ENCODE data around the gene SLAMF8. TPM values are rescaled to one million over a fixed set of nuclear protein-coding genes. Genes with fewer than 3 reads are reported as not detected.
A peak's percentile ranks its signal among the peaks of the same experiment; 100 is the strongest.

Gene SLAMF8
- total RNA-seq, 1 experiment from 2014 or later = not detected

GRCh38 chr1:159872891-159873290, 46.2 kb downstream of the SLAMF8 start:
- Histone ChIP-seq H3K23ac (ENCODE audit: insufficient read length, low read depth, low read length) (no peak overlapping the region), H2BK20ac (ENCODE audit: low read depth, low read length, poor library complexity, severe bottlenecking) (no peak overlapping the region), H3K79me2 (ENCODE audit: insufficient read depth, low read length) (no peaks in the 10 kb centered on the region), H3K4me1 (ENCODE audit: insufficient read depth, low read length) (no peaks in the 10 kb centered on the region), H3K9ac (ENCODE audit: extremely low read depth, insufficient read length, low read length) (no peak overlapping the region), H3K56ac (ENCODE audit: insufficient read length, low read depth, low read length) (no peak overlapping the region), H4K5ac (ENCODE audit: insufficient read length, low read depth, low read length) (no peak overlapping the region), H2BK12ac (ENCODE audit: insufficient read length, low read depth, low read length) (no peak overlapping the region), H3K27me3 (ENCODE audit: insufficient read depth, low read length) (no peaks in the 10 kb centered on the region), H3K27ac (ENCODE audit: insufficient read length, low read depth, low read length) (no peak overlapping the region), H2AFZ (ENCODE audit: low read length) (no peak overlapping the region), H3K18ac (ENCODE audit: insufficient read length, low read depth, low read length) (no peak overlapping the region), H4K20me1 (ENCODE audit: control insufficient read depth, insufficient read depth, insufficient read length) (no peaks in the 10 kb centered on the region), H2BK15ac (ENCODE audit: low read depth, low read length) (no peak overlapping the region), H3K79me1 (ENCODE audit: insufficient read depth, low read depth, low read length, poor library complexity, severe bottlenecking) (no peaks in the 10 kb centered on the region), H3K14ac (ENCODE audit: insufficient read depth, low read length) (no peak overlapping the region), H3K4me2 (ENCODE audit: insufficient read depth, insufficient read length, low read length) (no peak overlapping the region), H4K8ac (replicated peaks; ENCODE audit: insufficient read length, low read depth, low read length) (no peak overlapping the region), H3T11ph (ENCODE audit: low read length) (no peak overlapping the region), H3K9me3 (ENCODE audit: control insufficient read depth, low read depth, low read length) (no peaks in the 10 kb centered on the region), H3K23me2 (ENCODE audit: insufficient read length, low read depth, low read length, poor library complexity, severe bottlenecking) (no peaks in the 10 kb centered on the region), H2BK5ac (ENCODE audit: insufficient read length, low read length) (no peak overlapping the region), H4K91ac (ENCODE audit: insufficient read length, low read depth, low read length) (no peak overlapping the region), H3K4ac (ENCODE audit: low read depth, low read length) (no peak overlapping the region; the same call in 1 of the 2 replicates), H2BK120ac (ENCODE audit: low read depth, low read length, poor library complexity, severe bottlenecking) (no peak overlapping the region), H2AK5ac (ENCODE audit: insufficient read length, low read length) (no peak overlapping the region)
- WGBS (ENCODE audit: extremely low coverage, insufficient read length, low lambda C conversion rate) = no CpG with 5 or more reads among the region's 15 CpGs
- peaks cover 6 to 12% of the 10 kb centered on the region in 2 experiments for H3K4me1 Mint-ChIP-seq
- no peaks in the 10 kb centered on the region for H3K9me3 Mint-ChIP-seq
- peak overlapping the region in 1 of 3 experiments; percentile 71; a peak in 1 of 7 replicates for H3K27ac Mint-ChIP-seq
- no peak for TF ChIP-seq CTCF (conservative IDR thresholded peaks at IDR 0.05)
- H3K36me3 Mint-ChIP-seq (ENCODE audit: insufficient read depth in 1 of 3, low read depth in 3 of 3) = peaks cover 0 to 2% (median 0%) of the 10 kb centered on the region in 3 experiments; a peak in 2 of 7 replicates
- no peak overlapping the region for H3K4me3 Mint-ChIP-seq
- H3K27me3 Mint-ChIP-seq (ENCODE audit: low read depth) = peaks cover 18% of the 10 kb centered on the region
- DNase-seq = no peak
